Stimulated activated CD4-positive, alpha-beta T cell treated with anti-CD3 and anti-CD28 coated beads, Interleukin-1b, Interleukin-23, amount 100 ng/mL, for 24 hours (primary cell): ENCODE results near the gene PELO.

ENCODE experiments used
- DNase-seq, 4 experiments: peaks; one replicate each; pipeline ENCODE4 v3.0.0-alpha.2; 2020; ENCODE audit warnings: low read depth in 4 of 4, low spot score in 1 of 4

Gene PELO

GRCh38 chr5:52827815-52828214 is 40.1 kb downstream of the PELO start:
- DNase-seq, result no peak

- no peak for DNase-seq
Observed at GRCh38 chr5:52829664-52830063, 41.9 kb downstream of the PELO start.

- no peak for DNase-seq
Observed at GRCh38 chr5:52830650-52831049, 42.9 kb downstream of the PELO start.

GRCh38 chr5:52831786-52832511 is 44.2 kb downstream of the PELO start:
- DNase-seq, result no peak

GRCh38 chr5:52834320-52834719 is 46.6 kb downstream of the PELO start:
- no peak for DNase-seq

- no peak for DNase-seq
Observed at GRCh38 chr5:52837068-52837467, 49.4 kb downstream of the PELO start.
